Stomach (tissue), 9 donors: Measurements from ENCODE around the gene NTN3. TPM values are rescaled to one million over a fixed set of nuclear protein-coding genes. Genes with fewer than 3 reads are reported as not detected.

Source experiments
- DNase-seq, 2 donors: peaks; one replicate each; pipeline versions ENCODE4 v3.0.0 to v3.0.0-alpha.2; 2013 to 2019
- H3K27ac ChIP-seq, 5 donors: fragments of 200-600 bp in 4 of 5; sonication (generic) in 4 of 5; one replicate each; pipeline ENCODE4 v1.5.1; 2013 to 2019; ENCODE audit warnings: mild to moderate bottlenecking in 1 of 5, moderate library complexity in 1 of 5
- H3K27me3 ChIP-seq, 3 donors: fragments of 200-600 bp; sonication (generic); one replicate each; pipeline ENCODE4 v1.5.1; 2017 to 2019; ENCODE audit warnings: mixed run types in 1 of 3
- H3K36me3 ChIP-seq, 4 donors: fragments of 200-600 bp; sonication (generic); 1 replicate in 3 of 4; 2 replicates in 1 of 4; pipeline ENCODE4 v1.5.1; 2016 to 2019
- H3K4me1 ChIP-seq, 4 donors: fragments of 200-600 bp; sonication (generic); one replicate each; pipeline ENCODE4 v1.5.1; 2016 to 2019
- H3K4me3 ChIP-seq, 4 donors: fragments of 200-600 bp; sonication (generic) in 3 of 4; one replicate each; pipeline ENCODE4 v1.5.1; 2016 to 2019; ENCODE audit warnings: mild to moderate bottlenecking in 1 of 4
- H3K9me3 ChIP-seq, 4 donors: fragments of 200-600 bp; sonication (generic); one replicate each; pipeline ENCODE4 v1.5.1; 2016 to 2019
- CTCF ChIP-seq, 7 experiments: fragments of 450-650 bp in 4 of 7; fragments of 200-600 bp in 3 of 7; sonication (generic) in 3 of 7; IDR thresholded peaks; one replicate each; pipeline ENCODE4 v1.5.1; 2016 to 2019; ENCODE audit warnings: antibody characterized with exemption in 7 of 7, control low read depth in 2 of 7, mild to moderate bottlenecking in 1 of 7
- EP300 ChIP-seq: sonication (generic); formaldehyde crosslinking; IDR thresholded peaks from one replicate; pipeline ENCODE4 v1.6.1; 2017; ENCODE audit warnings: antibody characterized with exemption
- POLR2A ChIP-seq, 4 donors: fragments of 450-650 bp; IDR thresholded peaks; one replicate each; pipeline ENCODE4 v1.6.1; 2016; ENCODE audit warnings: antibody characterized with exemption in 4 of 4, control low read depth in 2 of 4, mild to moderate bottlenecking in 1 of 4, moderate library complexity in 1 of 4
- POLR2AphosphoS5 ChIP-seq, 3 donors: sonication (generic); formaldehyde crosslinking; IDR thresholded peaks; one replicate each; pipeline ENCODE4 v1.6.1; 2016; ENCODE audit warnings: antibody characterized with exemption in 3 of 3
- WGBS, 5 donors: extraction: QIAGEN DNeasy Blood & Tissue Kit in 3 of 5; methylation state at CpG; one replicate each; pipeline versions ENCODE4 v1.1.5 to v1.1.7; 2013 to 2018; 5-methylcytosine and 5-hydroxymethylcytosine counted together
- intact Hi-C: fragments of 100-400 bp; cut with DNase I; formaldehyde crosslinking; loops from one replicate; pipeline ENCODE4 v1.15.1; 2023; ENCODE audit warnings: low total_unique reads
- polyA plus RNA-seq, 3 donors: library from polyadenylated mRNA; stranded (reverse); fragments of 200-250 nt; gene quantifications; one replicate each; pipeline ENCODE4 v1.2.3, GENCODE V29; 2013
- total RNA-seq, 5 donors: library from RNA; depleted of rRNA; stranded (reverse); fragments of >200 nt; gene quantifications; one replicate each; pipeline versions ENCODE4 v1.1.0 to v1.2.3, GENCODE V29; 2014 to 2016
- donor health status: healthy with polysubstance abuse.
- donor health status: Bipolar disorder and iron deficiency.
- donor health status: healthy.

The NTN3 gene
- total and polyA plus RNA-seq, 8 donors = 1.8 TPM; not detected in 7

- 85 to 96% (median 94%) methylated on average over 12 to 13 of the region's 13 CpGs for WGBS, 5 donors
- DNase-seq = no peak
- intact Hi-C loops = no loop called here
- peaks cover 12 to 31% (median 23%) of the 10 kb centered on the region in 4 donors for H3K4me1 ChIP-seq
- no peaks in the 10 kb centered on the region for H3K9me3 ChIP-seq
- H3K27me3 ChIP-seq = no peaks in the 10 kb centered on the region
- no peaks in the 10 kb centered on the region for H3K36me3 ChIP-seq
- TF ChIP-seq CTCF (IDR thresholded peaks at IDR 0.05) (no peak), EP300 (no peak), POLR2A (IDR thresholded peaks at IDR 0.05) (no peak), POLR2AphosphoS5 (IDR thresholded peaks at IDR 0.05) (no peak)
- H3K27ac ChIP-seq = no peak overlapping the region
- H3K4me3 ChIP-seq = no peak overlapping the region
Observed at GRCh38 chr16:2425825-2426430, 45.2 kb upstream of the NTN3 start.

GRCh38 chr16:2426941-2427361 is 44.1 kb upstream of the NTN3 start:
- DNase-seq = no peak
- intact Hi-C loops = no loop called here
- H3K9me3 ChIP-seq = no peaks in the 10 kb centered on the region
- 89 to 100% (median 92%) methylated on average over 2 to 6 of the region's 6 CpGs for WGBS, 5 donors
- H3K27ac ChIP-seq = no peak overlapping the region
- TF ChIP-seq EP300 (no peak), POLR2A (IDR thresholded peaks at IDR 0.05) (no peak), CTCF (IDR thresholded peaks at IDR 0.05) (no peak), POLR2AphosphoS5 (IDR thresholded peaks at IDR 0.05) (no peak)
- peaks cover 0 to 2% (median 0%) of the 10 kb centered on the region in 4 donors for H3K36me3 ChIP-seq
- peaks cover 12 to 35% (median 23%) of the 10 kb centered on the region in 4 donors for H3K4me1 ChIP-seq
- no peaks in the 10 kb centered on the region for H3K27me3 ChIP-seq
- no peak overlapping the region for H3K4me3 ChIP-seq

GRCh38 chr16:2427526-2427925 is 43.6 kb upstream of the NTN3 start:
- Histone ChIP-seq H3K4me3 (no peak overlapping the region), H3K36me3 (peaks cover 0 to 7% (median 4%) of the 10 kb centered on the region in 4 donors), H3K27ac (no peak overlapping the region), H3K27me3 (no peaks in the 10 kb centered on the region), H3K4me1 (peaks cover 12 to 35% (median 23%) of the 10 kb centered on the region in 4 donors), H3K9me3 (no peaks in the 10 kb centered on the region)
- 72 to 85% (median 80%) methylated on average over 4 of the region's 4 CpGs for WGBS, 5 donors
- intact Hi-C loops = no loop called here
- no peak for DNase-seq
- TF ChIP-seq POLR2AphosphoS5 (IDR thresholded peaks at IDR 0.05) = no peak
- no peak for TF ChIP-seq CTCF (IDR thresholded peaks at IDR 0.05)
- no peak for TF ChIP-seq EP300
- no peak for TF ChIP-seq POLR2A (IDR thresholded peaks at IDR 0.05)

GRCh38 chr16:2428051-2428783 is 42.9 kb upstream of the NTN3 start:
- 29 to 46% (median 31%) methylated on average over 18 to 28 of the region's 28 CpGs for WGBS, 5 donors
- Histone ChIP-seq H3K27ac (peak overlapping the region; percentile 67 to 85 (median 72)), H3K4me3 (peak overlapping the region; percentile 65 to 97 (median 89)), H3K4me1 (peaks cover 12 to 31% (median 19%) of the 10 kb centered on the region in 4 donors), H3K36me3 (peaks cover 4 to 14% (median 9%) of the 10 kb centered on the region in 4 donors), H3K27me3 (no peaks in the 10 kb centered on the region), H3K9me3 (no peaks in the 10 kb centered on the region)
- TF ChIP-seq POLR2A (IDR thresholded peaks at IDR 0.05) = no peak
- TF ChIP-seq CTCF (IDR thresholded peaks at IDR 0.05) = peak in 2 of 7 experiments; percentile 16 to 22
- TF ChIP-seq EP300 = no peak
- intact Hi-C loops = no loop called here
- DNase-seq = peak; percentile 40 to 71
